ENCODE results near the gene CUL4A. TPM values are rescaled to one million over a fixed set of nuclear protein-coding genes. Genes with fewer than 3 reads are reported as not detected.

The CUL4A gene
- total and polyA plus RNA-seq, 9 of the 15 experiments (the other 6 are each of a cell fraction or from before 2014, with no cell fraction given), result 21.1 to 92.0 (median 63.2) TPM

DNA sequence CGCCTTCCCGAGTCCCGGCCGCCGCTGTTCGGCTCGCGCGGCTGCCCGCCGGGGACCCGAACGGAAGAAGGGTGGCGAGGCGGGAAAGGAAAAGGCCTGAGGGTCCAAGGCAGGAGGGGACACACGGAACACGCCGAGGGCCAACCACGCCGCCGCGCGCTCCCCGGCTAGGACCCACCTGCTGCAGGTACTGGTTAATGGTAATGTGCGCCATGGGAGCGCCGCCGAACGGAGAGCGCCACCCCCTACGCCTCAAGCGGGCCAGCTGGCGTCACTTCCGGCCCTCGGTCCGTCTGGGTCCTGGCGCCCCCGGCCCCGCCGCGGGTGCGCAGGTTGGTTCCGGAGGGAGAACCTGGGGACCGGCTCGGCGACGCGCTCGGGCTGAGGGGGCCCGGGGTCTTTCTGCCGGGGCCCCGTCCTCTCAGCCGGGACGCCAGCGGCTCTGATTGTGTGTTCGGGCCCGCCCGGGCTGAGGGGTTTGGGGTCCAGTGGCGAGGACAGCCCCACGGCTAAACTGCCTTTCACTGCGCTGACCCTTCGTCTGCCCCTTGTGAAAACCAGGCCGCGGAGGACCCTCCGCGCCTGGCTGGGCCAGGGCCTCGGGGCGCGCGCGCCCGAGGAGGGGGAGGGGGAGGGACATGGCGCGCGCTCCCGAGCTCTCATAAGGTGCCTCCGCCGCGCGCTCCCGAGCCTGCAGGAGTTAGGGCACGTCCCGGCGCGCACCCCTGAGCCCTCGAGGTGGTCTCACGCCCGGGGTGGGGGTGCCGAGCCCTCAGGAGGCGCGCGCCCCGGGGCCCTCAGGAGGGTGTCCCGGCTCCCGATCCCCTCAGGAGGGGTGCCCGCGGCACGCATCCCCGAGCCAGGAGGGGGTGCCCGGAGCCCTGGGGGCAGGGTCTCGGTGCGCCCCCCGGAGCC is 735 bp upstream of the CUL4A start, which contains the start of gene PCID2 (continued):
- TF ChIP-seq RBM34 (IDR thresholded peaks at IDR 0.05; ENCODE audit: borderline replicate concordance, insufficient read depth, low read length), result no peak; the same call in 1 of the 2 replicates
- TF ChIP-seq C11orf30 (IDR thresholded peaks at IDR 0.05; ENCODE audit: low read depth), result peak; percentile 95
- TF ChIP-seq, protein P1, sequence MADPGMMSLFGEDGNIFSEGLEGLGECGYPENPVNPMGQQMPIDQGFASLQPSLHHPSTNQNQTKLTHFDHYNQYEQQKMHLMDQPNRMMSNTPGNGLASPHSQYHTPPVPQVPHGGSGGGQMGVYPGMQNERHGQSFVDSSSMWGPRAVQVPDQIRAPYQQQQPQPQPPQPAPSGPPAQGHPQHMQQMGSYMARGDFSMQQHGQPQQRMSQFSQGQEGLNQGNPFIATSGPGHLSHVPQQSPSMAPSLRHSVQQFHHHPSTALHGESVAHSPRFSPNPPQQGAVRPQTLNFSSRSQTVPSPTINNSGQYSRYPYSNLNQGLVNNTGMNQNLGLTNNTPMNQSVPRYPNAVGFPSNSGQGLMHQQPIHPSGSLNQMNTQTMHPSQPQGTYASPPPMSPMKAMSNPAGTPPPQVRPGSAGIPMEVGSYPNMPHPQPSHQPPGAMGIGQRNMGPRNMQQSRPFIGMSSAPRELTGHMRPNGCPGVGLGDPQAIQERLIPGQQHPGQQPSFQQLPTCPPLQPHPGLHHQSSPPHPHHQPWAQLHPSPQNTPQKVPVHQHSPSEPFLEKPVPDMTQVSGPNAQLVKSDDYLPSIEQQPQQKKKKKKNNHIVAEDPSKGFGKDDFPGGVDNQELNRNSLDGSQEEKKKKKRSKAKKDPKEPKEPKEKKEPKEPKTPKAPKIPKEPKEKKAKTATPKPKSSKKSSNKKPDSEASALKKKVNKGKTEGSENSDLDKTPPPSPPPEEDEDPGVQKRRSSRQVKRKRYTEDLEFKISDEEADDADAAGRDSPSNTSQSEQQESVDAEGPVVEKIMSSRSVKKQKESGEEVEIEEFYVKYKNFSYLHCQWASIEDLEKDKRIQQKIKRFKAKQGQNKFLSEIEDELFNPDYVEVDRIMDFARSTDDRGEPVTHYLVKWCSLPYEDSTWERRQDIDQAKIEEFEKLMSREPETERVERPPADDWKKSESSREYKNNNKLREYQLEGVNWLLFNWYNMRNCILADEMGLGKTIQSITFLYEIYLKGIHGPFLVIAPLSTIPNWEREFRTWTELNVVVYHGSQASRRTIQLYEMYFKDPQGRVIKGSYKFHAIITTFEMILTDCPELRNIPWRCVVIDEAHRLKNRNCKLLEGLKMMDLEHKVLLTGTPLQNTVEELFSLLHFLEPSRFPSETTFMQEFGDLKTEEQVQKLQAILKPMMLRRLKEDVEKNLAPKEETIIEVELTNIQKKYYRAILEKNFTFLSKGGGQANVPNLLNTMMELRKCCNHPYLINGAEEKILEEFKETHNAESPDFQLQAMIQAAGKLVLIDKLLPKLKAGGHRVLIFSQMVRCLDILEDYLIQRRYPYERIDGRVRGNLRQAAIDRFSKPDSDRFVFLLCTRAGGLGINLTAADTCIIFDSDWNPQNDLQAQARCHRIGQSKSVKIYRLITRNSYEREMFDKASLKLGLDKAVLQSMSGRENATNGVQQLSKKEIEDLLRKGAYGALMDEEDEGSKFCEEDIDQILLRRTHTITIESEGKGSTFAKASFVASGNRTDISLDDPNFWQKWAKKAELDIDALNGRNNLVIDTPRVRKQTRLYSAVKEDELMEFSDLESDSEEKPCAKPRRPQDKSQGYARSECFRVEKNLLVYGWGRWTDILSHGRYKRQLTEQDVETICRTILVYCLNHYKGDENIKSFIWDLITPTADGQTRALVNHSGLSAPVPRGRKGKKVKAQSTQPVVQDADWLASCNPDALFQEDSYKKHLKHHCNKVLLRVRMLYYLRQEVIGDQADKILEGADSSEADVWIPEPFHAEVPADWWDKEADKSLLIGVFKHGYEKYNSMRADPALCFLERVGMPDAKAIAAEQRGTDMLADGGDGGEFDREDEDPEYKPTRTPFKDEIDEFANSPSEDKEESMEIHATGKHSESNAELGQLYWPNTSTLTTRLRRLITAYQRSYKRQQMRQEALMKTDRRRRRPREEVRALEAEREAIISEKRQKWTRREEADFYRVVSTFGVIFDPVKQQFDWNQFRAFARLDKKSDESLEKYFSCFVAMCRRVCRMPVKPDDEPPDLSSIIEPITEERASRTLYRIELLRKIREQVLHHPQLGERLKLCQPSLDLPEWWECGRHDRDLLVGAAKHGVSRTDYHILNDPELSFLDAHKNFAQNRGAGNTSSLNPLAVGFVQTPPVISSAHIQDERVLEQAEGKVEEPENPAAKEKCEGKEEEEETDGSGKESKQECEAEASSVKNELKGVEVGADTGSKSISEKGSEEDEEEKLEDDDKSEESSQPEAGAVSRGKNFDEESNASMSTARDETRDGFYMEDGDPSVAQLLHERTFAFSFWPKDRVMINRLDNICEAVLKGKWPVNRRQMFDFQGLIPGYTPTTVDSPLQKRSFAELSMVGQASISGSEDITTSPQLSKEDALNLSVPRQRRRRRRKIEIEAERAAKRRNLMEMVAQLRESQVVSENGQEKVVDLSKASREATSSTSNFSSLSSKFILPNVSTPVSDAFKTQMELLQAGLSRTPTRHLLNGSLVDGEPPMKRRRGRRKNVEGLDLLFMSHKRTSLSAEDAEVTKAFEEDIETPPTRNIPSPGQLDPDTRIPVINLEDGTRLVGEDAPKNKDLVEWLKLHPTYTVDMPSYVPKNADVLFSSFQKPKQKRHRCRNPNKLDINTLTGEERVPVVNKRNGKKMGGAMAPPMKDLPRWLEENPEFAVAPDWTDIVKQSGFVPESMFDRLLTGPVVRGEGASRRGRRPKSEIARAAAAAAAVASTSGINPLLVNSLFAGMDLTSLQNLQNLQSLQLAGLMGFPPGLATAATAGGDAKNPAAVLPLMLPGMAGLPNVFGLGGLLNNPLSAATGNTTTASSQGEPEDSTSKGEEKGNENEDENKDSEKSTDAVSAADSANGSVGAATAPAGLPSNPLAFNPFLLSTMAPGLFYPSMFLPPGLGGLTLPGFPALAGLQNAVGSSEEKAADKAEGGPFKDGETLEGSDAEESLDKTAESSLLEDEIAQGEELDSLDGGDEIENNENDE (IDR thresholded peaks at IDR 0.05; ENCODE audit: low read depth, low read length), result no peak
- peak; percentile 97 for TF ChIP-seq CREM (IDR thresholded peaks at IDR 0.05; ENCODE audit: low read depth)
- peak; percentile 96 for TF ChIP-seq ZNF444 (CRISPR knock-in tag; IDR thresholded peaks at IDR 0.05)
- TF ChIP-seq GATAD2B (IDR thresholded peaks at IDR 0.05; ENCODE audit: borderline replicate concordance), result peak; percentile 77; the same call in 1 of the 2 replicates
- peak; percentile 49; the same call in 1 of the 2 replicates for TF ChIP-seq ESRRA (IDR thresholded peaks at IDR 0.05; ENCODE audit: borderline replicate concordance, low read depth)
- peak; percentile 80 for TF ChIP-seq ZNF766 (CRISPR knock-in tag; conservative IDR thresholded peaks at IDR 0.05)
- peak; percentile 85 for TF ChIP-seq KDM5B (IDR thresholded peaks at IDR 0.05; ENCODE audit: insufficient replicate concordance, low read depth, low read length)
- peak; percentile 97 for TF ChIP-seq NCOA1 (IDR thresholded peaks at IDR 0.05; ENCODE audit: low read depth)
- peak; percentile 77 to 84 for TF ChIP-seq MAZ (CRISPR knock-in tag; conservative IDR thresholded peaks at IDR 0.05 in 1 of 2, IDR thresholded peaks at IDR 0.05 in 1 of 2)
- peak; percentile 42; the same call in 1 of the 2 replicates for TF ChIP-seq CHD2 (IDR thresholded peaks at IDR 0.05; ENCODE audit: low read depth, low read length)
- TF ChIP-seq SIX5 (IDR thresholded peaks at IDR 0.05; ENCODE audit: borderline replicate concordance in 1 of 2, insufficient read depth in 1 of 2, low read depth in 1 of 2, low read length in 2 of 2), result peak; percentile 53 to 60; a peak in 3 of 4 replicates
- TF ChIP-seq, protein P2, sequence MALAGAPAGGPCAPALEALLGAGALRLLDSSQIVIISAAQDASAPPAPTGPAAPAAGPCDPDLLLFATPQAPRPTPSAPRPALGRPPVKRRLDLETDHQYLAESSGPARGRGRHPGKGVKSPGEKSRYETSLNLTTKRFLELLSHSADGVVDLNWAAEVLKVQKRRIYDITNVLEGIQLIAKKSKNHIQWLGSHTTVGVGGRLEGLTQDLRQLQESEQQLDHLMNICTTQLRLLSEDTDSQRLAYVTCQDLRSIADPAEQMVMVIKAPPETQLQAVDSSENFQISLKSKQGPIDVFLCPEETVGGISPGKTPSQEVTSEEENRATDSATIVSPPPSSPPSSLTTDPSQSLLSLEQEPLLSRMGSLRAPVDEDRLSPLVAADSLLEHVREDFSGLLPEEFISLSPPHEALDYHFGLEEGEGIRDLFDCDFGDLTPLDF (CRISPR knock-in tag; IDR thresholded peaks at IDR 0.05), result 0 out of 2 replicates have a peak, but pooled peaks have one; percentile 64

Measured in K562 (cell line).